SK-N-SH treated with all-trans-retinoic acid at 6 μM for 48 hours (cell line): ENCODE measurements around the gene EXD2.

Experiments used
- CREB5 ChIP-seq: fragments of 250-450 bp; sonication (Bioruptor Pico); IDR thresholded peaks from 2 replicates; pipeline ENCODE4 v1.5.1; 2020; ENCODE audit warnings: low read depth, mild to moderate bottlenecking, moderate library complexity
- ESRRG ChIP-seq: fragments of 250-450 bp; sonication (Bioruptor Pico); IDR thresholded peaks from 2 replicates; pipeline ENCODE4 v1.6.1; 2021; ENCODE audit warnings: mild to moderate bottlenecking
- PATZ1 ChIP-seq: fragments of 250-450 bp; sonication (Bioruptor Pico); IDR thresholded peaks from 2 replicates; pipeline ENCODE4 v1.8.0; 2020; ENCODE audit warnings: mild to moderate bottlenecking, moderate library complexity, borderline replicate concordance
- RARB ChIP-seq: fragments of 250-450 bp; sonication (Bioruptor Pico); IDR thresholded peaks from 2 replicates; pipeline ENCODE4 v1.8.0; 2021; ENCODE audit warnings: mild to moderate bottlenecking, moderate library complexity
- TCF4 ChIP-seq: fragments of 250-450 bp; sonication (Bioruptor Pico); IDR thresholded peaks from 2 replicates; pipeline ENCODE4 v1.8.0; 2021; ENCODE audit warnings: mild to moderate bottlenecking, moderate library complexity, borderline replicate concordance
- TOX ChIP-seq: fragments of 250-450 bp; sonication (Bioruptor Pico); IDR thresholded peaks from 2 replicates; pipeline ENCODE4 v1.8.0; 2021; ENCODE audit warnings: mild to moderate bottlenecking, moderate library complexity, borderline replicate concordance
- TSHZ2 ChIP-seq: fragments of 250-450 bp; sonication (Bioruptor Pico); IDR thresholded peaks from 2 replicates; pipeline ENCODE4 v1.5.0; 2020; ENCODE audit warnings: mild to moderate bottlenecking, moderate library complexity
- ZNF70 ChIP-seq: fragments of 450-650 bp; formaldehyde crosslinking; IDR thresholded peaks from 2 replicates; pipeline ENCODE4 v1.5.0; 2020; ENCODE audit warnings: mild to moderate bottlenecking, moderate library complexity

- TF ChIP-seq TSHZ2 (CRISPR knock-in tag), result no peak
- TF ChIP-seq ESRRG (CRISPR knock-in tag), result no peak
- no peak for TF ChIP-seq RARB (CRISPR knock-in tag)
- TF ChIP-seq CREB5 (CRISPR knock-in tag), result no peak
- TF ChIP-seq TCF4 (CRISPR knock-in tag), result no peak
- TF ChIP-seq PATZ1 (CRISPR knock-in tag), result no peak
- TF ChIP-seq ZNF70 (CRISPR knock-in tag), result no peak
- no peak for TF ChIP-seq TOX (CRISPR knock-in tag)
These were observed 7.6 kb upstream of the EXD2 start for GRCh38 chr14:69183735-69184134.
